Glutamatergic neuron (in vitro differentiated cells): ENCODE measurements around the gene ADH5. TPM values are rescaled to one million over a fixed set of nuclear protein-coding genes. Genes with fewer than 3 reads are reported as not detected.

Experiments
- DNase-seq: peaks from one replicate; pipeline ENCODE4 v3.0.0; 2022
- H3K27ac Mint-ChIP-seq: one replicate; pipeline ENCODE4 v1.8.0; 2020; ENCODE audit warnings: mild to moderate bottlenecking, mixed read lengths, inconsistent platforms; ENCODE audit not compliant: unreplicated experiment
- H3K27me3 Mint-ChIP-seq: one replicate; pipeline ENCODE4 v1.8.0; 2020; ENCODE audit warnings: mild to moderate bottlenecking, moderate library complexity, mixed read lengths, inconsistent platforms; ENCODE audit not compliant: unreplicated experiment
- H3K36me3 Mint-ChIP-seq: one replicate; pipeline ENCODE4 v1.8.0; 2020; ENCODE audit warnings: mild to moderate bottlenecking, mixed read lengths, inconsistent platforms; ENCODE audit not compliant: unreplicated experiment
- H3K4me1 Mint-ChIP-seq: one replicate; pipeline ENCODE4 v1.8.0; 2020; ENCODE audit warnings: mild to moderate bottlenecking, low read depth, mixed read lengths, inconsistent platforms; ENCODE audit not compliant: unreplicated experiment
- H3K4me3 Mint-ChIP-seq: one replicate; pipeline ENCODE4 v1.8.0; 2020; ENCODE audit warnings: mild to moderate bottlenecking, mixed read lengths, inconsistent platforms; ENCODE audit not compliant: unreplicated experiment
- H3K9me3 Mint-ChIP-seq: one replicate; pipeline ENCODE4 v1.8.0; 2020; ENCODE audit warnings: mild to moderate bottlenecking, moderate library complexity, mixed read lengths, inconsistent platforms; ENCODE audit not compliant: unreplicated experiment
- CTCF ChIP-seq: fragments of 200-600 bp; sonication (generic); IDR thresholded peaks from one replicate; pipeline ENCODE4 v1.5.0; 2021; ENCODE audit not compliant: partially characterized antibody, unreplicated experiment
- long read RNA-seq: library from polyadenylated mRNA; unstranded; transcript quantifications from one replicate; pipeline ENCODE4 v2.0.0, GENCODE V29; 2020; ENCODE audit not compliant: unreplicated experiment
- total RNA-seq: library from RNA; stranded (reverse); fragmentation: NEBNext Ultra II Directional; extraction: Animal tissue kit (Norgen Biotek cat#: 25700); gene quantifications from one replicate; pipeline ENCODE4 v1.2.1, GENCODE V29; 2021; ENCODE audit not compliant: unreplicated experiment

ADH5 gene
- 201 TPM for total RNA-seq
- long read RNA-seq, transcript ADH5-201 (9 exons, 2,615 nt): major isoform, 97 of 107 reads
- long read RNA-seq, partial matches to known transcripts: 9 of 107 reads
- long read RNA-seq, other reads (novel, unspliced or antisense): 0 of 107 reads

GRCh38 chr4:99088481-99089365 is at the start of gene ADH5:
Gene ADH5, minus strand, starts transcription at chr4:99088788. Its CDS starts 88 bp downstream, at chr4:99088700.
- DNase-seq: peak; percentile 93
- peak within 1 kb of the TSS; percentile 99 for H3K27ac Mint-ChIP-seq
- H3K4me1 Mint-ChIP-seq: peaks cover 16% of the 10 kb centered on the region
- H3K9me3 Mint-ChIP-seq: peaks cover 6% of the 10 kb centered on the region
- TF ChIP-seq CTCF: no peak
- H3K27me3 Mint-ChIP-seq: peaks cover 9% of the 10 kb centered on the region
- H3K4me3 Mint-ChIP-seq: peak within 1 kb of the TSS; percentile 99
- no peaks in the 10 kb centered on the region for H3K36me3 Mint-ChIP-seq

GRCh38 chr4:99136329-99136728 is 47.7 kb upstream of the ADH5 start:
- no peak for TF ChIP-seq CTCF
- no peak overlapping the region for H3K27ac Mint-ChIP-seq
- no peaks in the 10 kb centered on the region for H3K4me1 Mint-ChIP-seq
- no peak for DNase-seq
- no peaks in the 10 kb centered on the region for H3K36me3 Mint-ChIP-seq
- H3K27me3 Mint-ChIP-seq: no peaks in the 10 kb centered on the region
- no peak overlapping the region for H3K4me3 Mint-ChIP-seq
- H3K9me3 Mint-ChIP-seq: no peaks in the 10 kb centered on the region

GRCh38 chr4:99135541-99136162 is 47.1 kb upstream of the ADH5 start:
- H3K4me3 Mint-ChIP-seq: no peak overlapping the region
- no peaks in the 10 kb centered on the region for H3K9me3 Mint-ChIP-seq
- no peak for TF ChIP-seq CTCF
- H3K27ac Mint-ChIP-seq: no peak overlapping the region
- H3K4me1 Mint-ChIP-seq: no peaks in the 10 kb centered on the region
- peaks cover 2% of the 10 kb centered on the region for H3K27me3 Mint-ChIP-seq
- no peaks in the 10 kb centered on the region for H3K36me3 Mint-ChIP-seq
- DNase-seq: no peak

- DNase-seq: no peak
- Mint-ChIP-seq H3K4me1 (no peaks in the 10 kb centered on the region), H3K9me3 (no peaks in the 10 kb centered on the region), H3K36me3 (peaks cover 4% of the 10 kb centered on the region), H3K27me3 (peaks cover 2% of the 10 kb centered on the region), H3K27ac (no peak overlapping the region), H3K4me3 (no peak overlapping the region)
- TF ChIP-seq CTCF: no peak
These were observed 46.0 kb upstream of the ADH5 start for GRCh38 chr4:99134586-99134985.
